Adipocyte (in vitro differentiated cells): ENCODE results near the gene NCOR2.

ENCODE experiments used
- DNase-seq: peaks from one replicate; pipeline ENCODE4 v3.0.0-alpha.2; 2015; ENCODE audit warnings: low read depth
- H3K27me3 ChIP-seq: replicated peaks from 2 replicates; pipeline ENCODE4 v1.7.0; 2013; ENCODE audit warnings: mild to moderate bottlenecking, low read length, moderate library complexity; ENCODE audit not compliant: control insufficient read depth, insufficient read depth
- H3K36me3 ChIP-seq: 2 replicates; pipeline ENCODE4 v1.7.0; 2013; ENCODE audit warnings: low read length, mild to moderate bottlenecking, moderate library complexity; ENCODE audit not compliant: control insufficient read depth, insufficient read depth, severe bottlenecking
- H3K4me1 ChIP-seq: 2 replicates; pipeline ENCODE4 v1.7.0; 2013; ENCODE audit warnings: mild to moderate bottlenecking, low read length, moderate library complexity; ENCODE audit not compliant: control insufficient read depth, insufficient read depth
- H3K4me3 ChIP-seq: 2 replicates; pipeline ENCODE4 v1.7.0; 2013; ENCODE audit warnings: mild to moderate bottlenecking, low read length, moderate library complexity
- H3K9ac ChIP-seq: 2 replicates; pipeline ENCODE4 v1.7.0; 2013; ENCODE audit warnings: mild to moderate bottlenecking, low read length, moderate library complexity
- H3K9me3 ChIP-seq: 2 replicates; pipeline ENCODE4 v1.7.0; 2013; ENCODE audit warnings: mild to moderate bottlenecking, low read length, moderate library complexity; ENCODE audit not compliant: control insufficient read depth

Gene NCOR2

GRCh38 chr12:124544311-124544970 is 23.0 kb downstream of the NCOR2 start:
- DNase-seq = no peak
- no peaks in the 10 kb centered on the region for H3K27me3 ChIP-seq
- H3K4me3 ChIP-seq = no peak overlapping the region
- no peaks in the 10 kb centered on the region for H3K36me3 ChIP-seq
- H3K9ac ChIP-seq = no peak overlapping the region
- no peaks in the 10 kb centered on the region for H3K9me3 ChIP-seq
- H3K4me1 ChIP-seq = peaks cover 53% of the 10 kb centered on the region

GRCh38 chr12:124543590-124544310 is 23.7 kb downstream of the NCOR2 start:
- H3K9me3 ChIP-seq = no peaks in the 10 kb centered on the region
- peaks cover 46% of the 10 kb centered on the region for H3K4me1 ChIP-seq

GRCh38 chr12:124543052-124543589 is 24.3 kb downstream of the NCOR2 start:
- Histone ChIP-seq H3K9me3 (no peaks in the 10 kb centered on the region), H3K27me3 (no peaks in the 10 kb centered on the region), H3K36me3 (no peaks in the 10 kb centered on the region), H3K9ac (no peak overlapping the region), H3K4me3 (no peak overlapping the region), H3K4me1 (peaks cover 45% of the 10 kb centered on the region)
- no peak for DNase-seq

More at GRCh38 chr12:124543590-124544310, 23.7 kb downstream of the NCOR2 start:
- DNase-seq = no peak
- H3K27me3 ChIP-seq = no peaks in the 10 kb centered on the region
- H3K9ac ChIP-seq = no peak overlapping the region
- H3K4me3 ChIP-seq = no peak overlapping the region
- H3K36me3 ChIP-seq = no peaks in the 10 kb centered on the region

- Histone ChIP-seq H3K4me1 (peaks cover 52% of the 10 kb centered on the region), H3K9ac (no peak overlapping the region), H3K4me3 (no peak overlapping the region), H3K27me3 (no peaks in the 10 kb centered on the region), H3K36me3 (no peaks in the 10 kb centered on the region), H3K9me3 (no peaks in the 10 kb centered on the region)
- DNase-seq = no peak
These were observed 25.1 kb downstream of the NCOR2 start for GRCh38 chr12:124542021-124542949.

- no peak overlapping the region for H3K4me3 ChIP-seq
- H3K4me1 ChIP-seq = peaks cover 58% of the 10 kb centered on the region
- no peaks in the 10 kb centered on the region for H3K36me3 ChIP-seq
- no peaks in the 10 kb centered on the region for H3K9me3 ChIP-seq
- no peak overlapping the region for H3K9ac ChIP-seq
- DNase-seq = no peak
- H3K27me3 ChIP-seq = no peaks in the 10 kb centered on the region
These were observed 26.1 kb downstream of the NCOR2 start for GRCh38 chr12:124541322-124541721.

GRCh38 chr12:124539084-124540041 is 28.0 kb downstream of the NCOR2 start:
- no peak overlapping the region for H3K9ac ChIP-seq
- H3K4me3 ChIP-seq = no peak overlapping the region

GRCh38 chr12:124538194-124539082 is 29.0 kb downstream of the NCOR2 start:
- no peaks in the 10 kb centered on the region for H3K9me3 ChIP-seq
- no peak overlapping the region for H3K9ac ChIP-seq
- no peak overlapping the region for H3K4me3 ChIP-seq
- DNase-seq = no peak
- no peaks in the 10 kb centered on the region for H3K36me3 ChIP-seq
- H3K27me3 ChIP-seq = no peaks in the 10 kb centered on the region
- H3K4me1 ChIP-seq = peaks cover 34% of the 10 kb centered on the region

More at GRCh38 chr12:124539084-124540041, 28.0 kb downstream of the NCOR2 start:
- Histone ChIP-seq H3K36me3 (no peaks in the 10 kb centered on the region), H3K4me1 (peaks cover 40% of the 10 kb centered on the region), H3K27me3 (no peaks in the 10 kb centered on the region), H3K9me3 (no peaks in the 10 kb centered on the region)
- no peak for DNase-seq

GRCh38 chr12:124537525-124538193 is 29.8 kb downstream of the NCOR2 start:
- DNase-seq = no peak
- no peak overlapping the region for H3K4me3 ChIP-seq

GRCh38 chr12:124536641-124537040 is 30.8 kb downstream of the NCOR2 start:
- no peaks in the 10 kb centered on the region for H3K27me3 ChIP-seq
- no peaks in the 10 kb centered on the region for H3K36me3 ChIP-seq
- H3K9ac ChIP-seq = no peak overlapping the region
- peak; percentile 65 for DNase-seq
- no peak overlapping the region for H3K4me3 ChIP-seq
- no peaks in the 10 kb centered on the region for H3K9me3 ChIP-seq
- H3K4me1 ChIP-seq = peaks cover 28% of the 10 kb centered on the region

More at GRCh38 chr12:124537525-124538193, 29.8 kb downstream of the NCOR2 start:
- Histone ChIP-seq H3K36me3 (no peaks in the 10 kb centered on the region), H3K9me3 (no peaks in the 10 kb centered on the region), H3K27me3 (no peaks in the 10 kb centered on the region), H3K9ac (no peak overlapping the region), H3K4me1 (peaks cover 36% of the 10 kb centered on the region)
